ENCODE measurements around the gene ZNF688. TPM values are rescaled to one million over a fixed set of nuclear protein-coding genes. Genes with fewer than 3 reads are reported as not detected.

The ZNF688 gene
- total RNA-seq, 1 experiment from 2014 or later, result 3.6 TPM

DNA sequence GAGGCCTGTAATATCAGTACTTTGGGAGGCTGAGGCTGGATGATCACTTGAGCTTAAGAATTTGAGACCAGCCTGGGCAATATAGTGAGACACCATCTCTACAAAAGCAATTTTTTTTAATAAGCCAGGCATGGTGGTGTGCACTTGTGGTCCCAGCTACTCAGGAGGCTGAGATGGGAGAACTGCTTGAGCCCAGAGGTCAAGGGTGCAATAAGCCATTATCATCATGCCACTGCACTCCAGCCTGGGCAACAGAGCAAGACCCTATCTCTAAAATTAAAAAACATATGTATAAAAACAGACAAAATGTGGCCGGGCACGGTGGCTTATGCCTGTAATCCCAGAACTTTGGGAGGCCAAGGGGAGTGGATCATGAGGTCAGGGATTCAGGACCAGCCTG is 17.1 kb upstream of the ZNF688 start:
- Histone ChIP-seq H3K27ac (ENCODE audit: low read depth, low read length) (no peak overlapping the region), H3K4me3 (replicated peaks in 1 of 2; ENCODE audit: low read depth in 1 of 2, low read length in 2 of 2) (no peak overlapping the region), H3K9me3 (ENCODE audit: control insufficient read depth in 1 of 2, insufficient read depth in 1 of 2, low read depth in 1 of 2, low read length in 2 of 2) (no peaks in the 10 kb centered on the region), H4K20me1 (ENCODE audit: insufficient read depth) (no peaks in the 10 kb centered on the region), H3K79me2 (ENCODE audit: insufficient read depth, low read length) (no peaks in the 10 kb centered on the region), H3K9me2 (ENCODE audit: insufficient read depth) (no peaks in the 10 kb centered on the region), H3K4me1 (ENCODE audit: control insufficient read depth in 1 of 2, insufficient read depth in 2 of 2, low read length in 2 of 2) (no peaks in the 10 kb centered on the region), H3K27me3 (ENCODE audit: insufficient read depth, low read length) (no peaks in the 10 kb centered on the region), H2AFZ (ENCODE audit: low read depth, low read length, poor library complexity, severe bottlenecking) (no peak overlapping the region), H3K4me2 (ENCODE audit: low read length) (no peak overlapping the region), H3K36me3 (ENCODE audit: control insufficient read depth in 1 of 2, insufficient read depth in 2 of 2, low read length in 2 of 2) (no peaks in the 10 kb centered on the region), H3K9ac (ENCODE audit: low read length) (no peak overlapping the region)
- POLR2A ChIA-PET, result no interaction called here
- intact Hi-C loops (cut with micrococcal nuclease), result no loop called here
- ATAC-seq (no peak), DNase-seq (ENCODE audit: low read depth, low spot score) (no peak)
- CTCF ChIA-PET, result no interaction called here
- no TSS peak for BruUV-seq (replicated peaks)
- RAD21 ChIA-PET (ENCODE audit: low non-redundant PET in 1 of 2, low total read pairs in 2 of 2, uncharacterized antibody in 2 of 2, unreplicated experiment in 2 of 2), result no interaction called here
- TF ChIP-seq ELF1 (IDR thresholded peaks at IDR 0.05; ENCODE audit: borderline replicate concordance, low read depth) (no peak), POLR2AphosphoS5 (IDR thresholded peaks at IDR 0.05; ENCODE audit: low read depth, low read length) (no peak), SIN3A (IDR thresholded peaks at IDR 0.05; ENCODE audit: low read depth) (no peak), ZNF274 (IDR thresholded peaks at IDR 0.05; ENCODE audit: low read depth, low read length) (no peak)
- TF ChIP-seq, protein P1, sequence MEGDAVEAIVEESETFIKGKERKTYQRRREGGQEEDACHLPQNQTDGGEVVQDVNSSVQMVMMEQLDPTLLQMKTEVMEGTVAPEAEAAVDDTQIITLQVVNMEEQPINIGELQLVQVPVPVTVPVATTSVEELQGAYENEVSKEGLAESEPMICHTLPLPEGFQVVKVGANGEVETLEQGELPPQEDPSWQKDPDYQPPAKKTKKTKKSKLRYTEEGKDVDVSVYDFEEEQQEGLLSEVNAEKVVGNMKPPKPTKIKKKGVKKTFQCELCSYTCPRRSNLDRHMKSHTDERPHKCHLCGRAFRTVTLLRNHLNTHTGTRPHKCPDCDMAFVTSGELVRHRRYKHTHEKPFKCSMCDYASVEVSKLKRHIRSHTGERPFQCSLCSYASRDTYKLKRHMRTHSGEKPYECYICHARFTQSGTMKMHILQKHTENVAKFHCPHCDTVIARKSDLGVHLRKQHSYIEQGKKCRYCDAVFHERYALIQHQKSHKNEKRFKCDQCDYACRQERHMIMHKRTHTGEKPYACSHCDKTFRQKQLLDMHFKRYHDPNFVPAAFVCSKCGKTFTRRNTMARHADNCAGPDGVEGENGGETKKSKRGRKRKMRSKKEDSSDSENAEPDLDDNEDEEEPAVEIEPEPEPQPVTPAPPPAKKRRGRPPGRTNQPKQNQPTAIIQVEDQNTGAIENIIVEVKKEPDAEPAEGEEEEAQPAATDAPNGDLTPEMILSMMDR (IDR thresholded peaks at IDR 0.05 in 2 of 3, conservative IDR thresholded peaks at IDR 0.05 in 1 of 3; ENCODE audit: borderline replicate concordance in 1 of 3, insufficient read depth in 1 of 3, low read depth in 2 of 3, low read length in 2 of 3), result no peak

DNA sequence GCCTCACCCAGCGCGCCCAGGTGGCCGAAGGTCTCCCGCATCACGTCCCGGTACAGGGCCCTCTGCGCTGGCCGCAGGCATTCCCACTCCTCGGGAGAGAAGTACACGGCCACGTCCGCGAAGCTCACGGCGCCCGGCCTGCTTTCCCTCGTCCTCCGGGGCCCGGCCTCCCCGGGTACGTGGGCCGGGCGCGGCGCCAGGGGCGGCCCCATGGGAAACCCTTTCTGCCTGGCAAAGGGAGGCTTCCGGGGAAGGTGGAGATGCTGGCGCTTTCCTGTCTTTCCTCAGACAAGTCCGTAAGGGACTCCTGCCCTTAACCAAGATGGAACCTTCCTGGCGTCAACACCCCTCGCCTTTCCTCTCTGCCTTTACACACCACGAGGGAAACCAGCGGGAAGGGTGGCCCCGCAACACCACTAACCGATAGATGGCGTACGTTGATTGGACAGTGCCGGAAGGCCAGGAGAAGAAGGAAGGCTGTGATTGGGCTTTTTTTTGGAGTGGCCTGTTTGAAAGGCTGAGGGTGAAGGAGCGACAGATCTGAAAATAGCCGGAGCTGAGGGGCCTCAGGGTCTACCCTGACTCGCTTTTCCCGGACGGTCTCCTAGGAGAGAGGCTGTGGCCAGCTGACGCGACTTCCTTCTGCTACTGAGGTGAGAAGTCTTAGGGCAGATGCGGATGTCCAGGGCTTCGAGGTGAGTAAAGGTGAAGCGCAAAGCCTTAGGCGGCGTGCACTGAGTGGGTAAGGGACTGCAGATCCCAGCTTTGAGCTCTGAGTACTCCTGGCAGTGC is 14.1 kb upstream of the ZNF688 start, which contains the start of gene ZNF785:
ZNF785 (minus strand) TSS at position 298 of the 792 bp plus-strand sequence; CDS start at position 212, 86 bp downstream.
- Histone ChIP-seq H4K20me1 (ENCODE audit: insufficient read depth) (no peaks in the 10 kb centered on the region), H3K36me3 (ENCODE audit: control insufficient read depth in 1 of 2, insufficient read depth in 2 of 2, low read length in 2 of 2) (no peaks in the 10 kb centered on the region), H3K9me2 (ENCODE audit: insufficient read depth) (no peaks in the 10 kb centered on the region), H2AFZ (ENCODE audit: low read depth, low read length, poor library complexity, severe bottlenecking) (no peak within 1 kb of the TSS), H3K27ac (ENCODE audit: low read depth, low read length) (no peak within 1 kb of the TSS), H3K4me3 (replicated peaks in 1 of 2; ENCODE audit: low read depth in 1 of 2, low read length in 2 of 2) (no peak within 1 kb of the TSS), H3K79me2 (ENCODE audit: insufficient read depth, low read length) (no peaks in the 10 kb centered on the region), H3K9ac (ENCODE audit: low read length) (no peak within 1 kb of the TSS), H3K9me3 (ENCODE audit: control insufficient read depth in 1 of 2, insufficient read depth in 1 of 2, low read depth in 1 of 2, low read length in 2 of 2) (no peaks in the 10 kb centered on the region), H3K4me1 (ENCODE audit: control insufficient read depth in 1 of 2, insufficient read depth in 2 of 2, low read length in 2 of 2) (no peaks in the 10 kb centered on the region), H3K4me2 (ENCODE audit: low read length) (no peak within 1 kb of the TSS), H3K27me3 (ENCODE audit: insufficient read depth, low read length) (no peaks in the 10 kb centered on the region)
- RAD21 ChIA-PET (ENCODE audit: low non-redundant PET in 1 of 2, low total read pairs in 2 of 2, uncharacterized antibody in 2 of 2, unreplicated experiment in 2 of 2), result no interaction called here
- POLR2A ChIA-PET, result no interaction called here
- CTCF ChIA-PET, result no interaction called here
- no peak for DNase-seq (ENCODE audit: low read depth, low spot score)
- ATAC-seq, result no peak
- intact Hi-C loops (cut with micrococcal nuclease), result no loop called here
- BruUV-seq (replicated peaks), result no TSS peak
- TF ChIP-seq, protein P2, sequence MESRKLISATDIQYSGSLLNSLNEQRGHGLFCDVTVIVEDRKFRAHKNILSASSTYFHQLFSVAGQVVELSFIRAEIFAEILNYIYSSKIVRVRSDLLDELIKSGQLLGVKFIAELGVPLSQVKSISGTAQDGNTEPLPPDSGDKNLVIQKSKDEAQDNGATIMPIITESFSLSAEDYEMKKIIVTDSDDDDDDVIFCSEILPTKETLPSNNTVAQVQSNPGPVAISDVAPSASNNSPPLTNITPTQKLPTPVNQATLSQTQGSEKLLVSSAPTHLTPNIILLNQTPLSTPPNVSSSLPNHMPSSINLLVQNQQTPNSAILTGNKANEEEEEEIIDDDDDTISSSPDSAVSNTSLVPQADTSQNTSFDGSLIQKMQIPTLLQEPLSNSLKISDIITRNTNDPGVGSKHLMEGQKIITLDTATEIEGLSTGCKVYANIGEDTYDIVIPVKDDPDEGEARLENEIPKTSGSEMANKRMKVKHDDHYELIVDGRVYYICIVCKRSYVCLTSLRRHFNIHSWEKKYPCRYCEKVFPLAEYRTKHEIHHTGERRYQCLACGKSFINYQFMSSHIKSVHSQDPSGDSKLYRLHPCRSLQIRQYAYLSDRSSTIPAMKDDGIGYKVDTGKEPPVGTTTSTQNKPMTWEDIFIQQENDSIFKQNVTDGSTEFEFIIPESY (IDR thresholded peaks at IDR 0.05; ENCODE audit: extremely low read depth, insufficient replicate concordance, low read length), result no peak
- TF ChIP-seq, protein P3, sequence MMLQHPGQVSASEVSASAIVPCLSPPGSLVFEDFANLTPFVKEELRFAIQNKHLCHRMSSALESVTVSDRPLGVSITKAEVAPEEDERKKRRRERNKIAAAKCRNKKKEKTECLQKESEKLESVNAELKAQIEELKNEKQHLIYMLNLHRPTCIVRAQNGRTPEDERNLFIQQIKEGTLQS (IDR thresholded peaks at IDR 0.05), result no peak
- TF ChIP-seq EZH2 (IDR thresholded peaks at IDR 0.05), result no peak
- no peak for TF ChIP-seq YY1 (IDR thresholded peaks at IDR 0.05; ENCODE audit: extremely low read depth, insufficient replicate concordance, low read depth, low read length)
- no peak for TF ChIP-seq CEBPB (IDR thresholded peaks at IDR 0.05; ENCODE audit: low read depth)
- TF ChIP-seq, protein P1 (IDR thresholded peaks at IDR 0.05 in 2 of 3, conservative IDR thresholded peaks at IDR 0.05 in 1 of 3; ENCODE audit: borderline replicate concordance in 1 of 3, insufficient read depth in 1 of 3, low read depth in 2 of 3, low read length in 2 of 3), result no peak

Data from HCT116 (cell line).